ENCODE results near the gene GLT8D2.

The GLT8D2 gene

GRCh38 chr12:103997286-103997900 is 52.6 kb downstream of the GLT8D2 start:
- DNase-seq, result no peak

- DNase-seq, result no peak
Measured at GRCh38 chr12:103996595-103996994, 53.4 kb downstream of the GLT8D2 start.

DNA sequence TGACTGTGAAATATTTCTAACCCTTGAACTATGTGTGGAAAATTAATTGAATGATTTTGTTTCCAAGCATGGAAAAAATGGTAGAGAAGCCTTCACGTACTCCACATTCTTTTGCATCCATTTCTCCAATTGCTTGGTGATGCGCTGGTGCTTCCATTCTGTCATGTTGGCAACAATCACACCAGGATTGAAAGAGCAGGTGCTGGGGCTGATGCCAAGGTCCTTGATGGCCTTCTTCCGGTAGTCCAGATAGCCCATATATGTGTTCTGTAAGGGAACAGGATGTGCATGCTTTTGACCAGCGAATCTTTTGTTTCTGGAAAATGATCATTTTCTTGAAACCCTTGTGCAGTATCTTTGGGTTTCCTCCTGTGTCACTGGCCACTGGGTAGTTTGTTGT is 55.8 kb downstream of the GLT8D2 start:
- no peak for DNase-seq

DNA sequence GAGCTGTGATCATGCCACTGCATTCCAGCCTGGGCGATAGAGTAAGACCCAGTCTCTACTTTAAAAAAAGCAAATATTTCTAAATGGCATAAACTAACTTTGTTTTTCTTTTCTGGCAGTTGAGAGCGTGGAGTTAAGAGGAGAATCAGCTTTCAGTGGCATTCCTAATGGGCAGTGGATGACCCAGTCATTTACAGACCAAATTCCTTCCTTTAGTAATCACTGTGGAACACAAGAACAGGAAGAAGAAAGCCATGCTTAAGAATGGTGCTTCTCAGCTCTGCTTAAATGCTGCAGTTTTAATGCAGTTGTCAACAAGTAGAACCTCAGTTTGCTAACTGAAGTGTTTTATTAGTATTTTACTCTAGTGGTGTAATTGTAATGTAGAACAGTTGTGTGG is 63.2 kb downstream of the GLT8D2 start:
- no peak for DNase-seq

DNA sequence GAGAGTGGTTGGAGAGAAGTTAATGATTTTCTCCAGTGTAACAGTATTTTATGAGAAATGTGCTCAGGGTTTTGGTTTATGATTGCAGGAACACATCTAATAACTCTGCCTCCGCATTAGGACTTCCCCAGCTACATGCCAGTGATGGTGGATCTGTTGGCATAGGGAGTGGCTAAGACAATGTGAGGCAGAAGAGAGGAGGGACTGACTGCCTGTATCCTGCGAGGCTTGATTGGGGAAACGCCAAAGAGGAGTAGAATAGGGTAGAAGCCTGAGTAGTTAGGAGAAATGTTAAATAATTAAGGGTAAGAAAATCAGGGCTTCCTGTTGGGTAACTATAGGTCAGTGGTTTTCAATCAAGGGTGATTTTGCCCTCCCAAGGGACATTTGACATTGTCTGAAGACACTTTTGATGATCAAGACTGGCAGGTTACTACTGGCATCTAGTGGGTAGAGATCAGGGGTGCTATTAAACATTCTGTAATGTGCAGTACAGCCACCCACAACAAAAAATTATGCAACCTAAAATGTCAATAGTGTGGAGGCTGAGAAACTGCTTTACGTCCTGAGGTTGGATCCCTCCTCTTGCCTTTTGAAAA is 71.5 kb downstream of the GLT8D2 start:
- DNase-seq, result no peak

DNA sequence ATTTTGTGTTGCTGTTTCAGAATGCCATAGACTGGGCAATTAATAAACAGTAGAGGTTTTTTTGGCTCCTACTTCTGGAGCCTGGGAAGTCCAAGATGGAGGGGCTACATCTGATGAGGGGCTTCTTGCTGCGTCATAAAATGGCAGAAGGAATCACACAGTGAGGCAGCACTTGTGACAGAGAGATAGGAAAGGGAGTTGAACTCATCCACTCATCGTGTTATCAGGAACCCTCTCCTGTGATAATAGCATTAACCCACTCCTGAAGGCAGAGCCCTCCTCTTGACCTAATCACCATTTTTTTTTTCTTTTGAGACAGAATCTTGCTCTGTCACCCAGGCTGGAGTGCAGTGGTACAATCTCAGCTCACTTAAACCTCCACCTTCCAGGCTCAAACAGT is 74.6 kb downstream of the GLT8D2 start:
- no peak for DNase-seq

- no peak for DNase-seq
Measured at GRCh38 chr12:103973909-103974308, 76.1 kb downstream of the GLT8D2 start.

- no peak for DNase-seq
Measured at GRCh38 chr12:103969391-103969790, 80.6 kb downstream of the GLT8D2 start.

DNA sequence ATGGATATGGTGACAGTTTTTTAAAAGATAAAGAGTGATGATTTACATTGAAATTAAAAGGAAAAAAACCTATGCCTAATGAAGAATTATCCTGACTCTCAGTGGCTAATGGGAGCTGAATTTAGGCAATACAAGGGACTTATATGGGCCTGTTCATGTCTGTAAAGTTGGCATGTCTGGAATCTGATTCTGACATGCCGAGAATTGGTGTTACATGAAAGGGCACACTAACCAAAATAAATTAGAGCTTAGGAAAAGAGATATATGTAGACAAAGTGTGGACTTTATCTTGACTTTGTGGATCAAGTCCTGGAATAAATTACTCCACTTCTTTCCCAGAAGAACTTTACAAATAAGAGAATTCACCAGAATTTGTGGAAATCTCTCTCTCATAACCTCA is 83.3 kb downstream of the GLT8D2 start:
- no peak for DNase-seq

DNA sequence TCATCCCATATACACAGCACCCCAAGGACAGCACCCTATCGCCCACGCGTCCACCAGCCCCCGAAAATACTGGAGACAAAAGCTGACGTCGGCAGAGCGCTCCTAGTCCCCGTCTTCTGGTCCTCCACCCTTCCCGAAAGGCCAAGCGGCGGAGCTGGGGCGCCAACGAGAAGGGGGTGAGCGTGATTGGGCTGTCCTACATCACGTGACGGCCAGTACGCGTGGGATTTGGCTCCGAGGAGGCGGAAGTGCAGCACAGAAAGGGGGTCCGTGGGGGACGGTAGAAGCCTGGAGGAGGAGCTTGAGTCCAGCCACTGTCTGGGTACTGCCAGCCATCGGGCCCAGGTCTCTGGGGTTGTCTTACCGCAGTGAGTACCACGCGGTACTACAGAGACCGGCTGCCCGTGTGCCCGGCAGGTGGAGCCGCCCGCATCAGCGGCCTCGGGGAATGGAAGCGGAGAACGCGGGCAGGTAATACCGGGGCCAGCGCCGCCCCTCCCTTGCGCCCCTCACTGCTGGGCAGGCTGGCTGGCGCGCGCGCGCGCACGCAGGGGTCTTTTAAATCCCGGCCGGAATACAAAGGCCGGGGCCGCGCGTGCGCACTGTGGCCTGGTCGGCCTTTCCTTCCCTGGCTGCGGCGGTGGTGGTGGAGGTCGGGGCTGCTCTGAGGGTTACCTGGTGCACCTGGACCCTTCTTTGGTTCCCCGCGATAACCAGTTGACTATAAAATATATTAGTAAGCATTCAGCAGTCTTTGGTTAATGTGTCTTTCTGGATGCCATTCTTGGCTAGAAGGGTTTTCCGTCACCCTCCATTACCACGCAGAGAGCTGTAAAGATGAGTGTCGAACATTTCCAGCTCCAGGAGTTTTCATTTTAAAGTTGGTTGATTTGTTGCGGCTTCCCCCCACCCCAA is 84.1 kb downstream of the GLT8D2 start, which contains the start of gene TDG:
Gene TDG (plus strand): TSS at position 283 of the 915 bp plus-strand sequence. CDS start 166 bp downstream, at position 449.
- DNase-seq, result peak; percentile 92

DNA sequence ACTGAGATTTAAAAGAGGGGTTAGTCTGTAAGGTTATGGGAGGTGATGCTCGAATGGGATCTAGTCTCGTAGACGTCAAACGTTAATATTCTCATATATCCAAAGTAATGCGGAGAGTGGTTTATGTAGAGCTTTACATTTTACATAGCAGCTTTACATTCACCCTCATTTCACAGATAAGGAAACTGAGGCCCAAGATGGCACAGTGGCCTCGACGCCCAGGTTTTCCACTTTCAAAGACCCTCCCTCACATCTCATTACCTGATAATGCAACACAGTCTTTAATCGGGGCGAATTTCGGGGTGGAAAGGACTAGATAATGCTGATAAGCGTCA is 84.8 kb downstream of the GLT8D2 start:
- DNase-seq, result no peak

- no peak for DNase-seq
Measured at GRCh38 chr12:103964805-103965204, 85.2 kb downstream of the GLT8D2 start.

DNA sequence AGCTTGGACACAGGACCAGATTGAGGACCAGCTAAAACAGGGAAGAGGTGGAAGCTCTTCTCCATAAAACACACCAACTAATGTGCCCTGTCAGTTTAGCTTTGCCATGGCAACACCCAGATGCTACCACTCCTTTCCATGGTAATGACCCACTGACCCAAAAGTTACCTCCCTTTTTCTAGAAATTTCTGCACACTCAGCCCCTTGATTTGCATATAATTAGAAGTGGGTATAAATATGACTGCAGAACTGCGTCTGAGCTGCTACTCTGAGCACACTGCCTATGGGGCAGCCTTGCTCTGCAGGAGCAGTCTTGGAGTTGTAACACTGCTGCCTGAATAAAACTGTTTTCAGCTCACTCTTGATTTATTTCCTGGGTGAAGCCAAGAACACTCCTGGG is 87.5 kb downstream of the GLT8D2 start:
- no peak for DNase-seq

DNA sequence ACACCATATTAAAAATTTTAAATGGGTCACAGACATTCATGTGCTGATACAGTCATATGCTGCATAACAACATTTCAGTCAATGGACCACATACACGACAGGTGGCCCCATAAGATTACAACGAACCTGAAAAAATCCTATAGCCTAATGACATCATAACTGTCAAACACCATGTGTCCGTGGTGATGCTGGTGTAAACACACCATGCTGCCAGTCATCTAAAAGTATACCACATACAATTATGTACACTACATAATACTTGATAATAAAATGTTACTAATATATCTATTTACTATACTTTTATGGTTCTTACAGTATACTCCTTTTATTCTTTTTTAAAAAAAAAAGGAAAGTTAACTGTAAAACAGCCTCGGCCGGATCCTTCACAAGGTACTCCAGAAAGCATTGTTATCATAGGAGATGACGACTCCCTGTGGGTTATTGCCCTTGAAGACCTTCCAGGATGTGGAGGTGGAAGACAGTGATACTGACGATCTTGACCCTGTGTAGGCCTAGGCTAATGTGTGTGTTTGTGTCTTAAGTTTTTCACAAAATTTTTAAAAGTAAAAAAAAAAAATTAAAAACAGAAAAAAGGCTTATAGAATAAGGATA is 89.3 kb downstream of the GLT8D2 start:
- no peak for DNase-seq

- DNase-seq, result no peak
Measured at GRCh38 chr12:103958621-103959020, 91.4 kb downstream of the GLT8D2 start.

GRCh38 chr12:103957865-103958388 is 92.1 kb downstream of the GLT8D2 start:
- DNase-seq, result no peak

DNA sequence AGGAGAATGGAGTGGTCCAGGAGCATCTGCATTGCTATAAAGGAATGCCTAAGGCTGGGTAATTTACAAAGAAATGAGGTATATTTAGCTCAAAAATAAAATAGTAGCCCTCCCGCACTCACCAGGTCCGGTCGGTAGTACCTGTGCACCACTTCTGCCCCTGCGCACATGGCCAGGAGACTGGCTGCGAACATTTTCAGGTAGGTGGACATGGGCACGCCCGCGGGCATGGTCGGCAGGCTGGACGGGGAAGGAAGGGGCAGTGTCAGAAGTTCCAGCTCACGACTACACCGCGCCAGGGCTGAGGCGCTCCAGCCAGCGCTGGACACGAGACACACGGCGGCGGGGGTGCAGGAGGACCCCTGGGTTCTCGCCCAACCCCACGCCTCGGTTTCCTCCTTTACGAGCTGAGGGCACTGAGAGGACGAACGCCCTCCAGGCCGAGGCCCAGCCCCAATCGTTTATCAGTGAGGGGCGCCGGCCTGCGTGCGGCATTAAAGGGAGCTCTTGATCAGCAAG is 93.4 kb downstream of the GLT8D2 start:
- DNase-seq, result no peak

DNA sequence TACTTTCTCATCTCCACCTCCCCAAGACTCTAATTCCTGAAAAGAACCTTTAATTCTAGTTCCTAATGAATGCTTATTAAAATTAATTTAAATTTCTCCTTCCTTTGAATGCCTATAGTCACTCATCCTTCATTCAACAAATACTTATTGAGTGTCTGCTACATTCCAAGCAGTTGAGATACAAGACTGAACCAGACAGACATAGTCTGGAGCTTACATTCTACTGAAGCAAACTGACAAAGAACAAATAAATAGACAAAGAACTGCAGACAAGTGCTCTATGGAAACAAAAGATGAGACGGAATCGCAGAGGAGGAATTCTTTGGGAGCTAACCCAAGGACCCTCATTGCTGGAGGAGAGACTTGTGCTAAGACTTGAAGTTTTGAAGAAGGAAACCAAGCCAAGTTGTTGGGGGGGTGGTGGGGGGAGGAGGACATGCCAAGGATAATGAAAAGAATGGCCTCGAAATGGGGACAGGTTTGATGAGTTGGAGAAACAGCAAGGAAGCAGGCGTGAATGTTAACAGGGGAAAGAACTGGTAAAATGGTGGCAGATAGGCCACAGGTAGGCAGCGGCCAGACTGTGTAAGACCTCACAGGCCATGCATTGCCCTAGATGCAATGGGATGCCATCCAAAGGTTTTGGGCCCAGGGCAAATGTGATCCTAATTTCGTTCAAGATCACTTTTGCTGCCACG is 94.0 kb downstream of the GLT8D2 start:
- no peak for DNase-seq

DNA sequence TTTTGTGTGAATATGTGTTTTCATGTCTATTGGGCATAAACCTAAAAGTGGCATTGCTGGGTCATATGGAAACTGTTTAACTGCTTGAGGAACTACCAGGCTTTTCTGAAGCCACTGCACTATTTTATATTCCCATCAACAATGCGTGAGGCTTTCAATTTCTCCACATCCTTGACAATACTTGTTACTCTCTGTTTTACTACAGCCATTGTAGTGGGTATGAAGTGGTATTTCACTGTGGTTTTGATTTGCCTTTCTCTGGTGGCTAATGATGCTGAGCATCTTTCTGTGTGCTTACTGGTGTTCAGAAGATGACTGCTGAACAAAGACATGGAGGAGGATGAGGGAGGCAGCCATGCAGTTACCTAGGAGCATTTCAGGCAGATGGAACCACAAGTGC is 97.5 kb downstream of the GLT8D2 start:
- DNase-seq, result no peak

GRCh38 chr12:103948746-103949406 is 101.1 kb downstream of the GLT8D2 start:
- no peak for DNase-seq

DNA sequence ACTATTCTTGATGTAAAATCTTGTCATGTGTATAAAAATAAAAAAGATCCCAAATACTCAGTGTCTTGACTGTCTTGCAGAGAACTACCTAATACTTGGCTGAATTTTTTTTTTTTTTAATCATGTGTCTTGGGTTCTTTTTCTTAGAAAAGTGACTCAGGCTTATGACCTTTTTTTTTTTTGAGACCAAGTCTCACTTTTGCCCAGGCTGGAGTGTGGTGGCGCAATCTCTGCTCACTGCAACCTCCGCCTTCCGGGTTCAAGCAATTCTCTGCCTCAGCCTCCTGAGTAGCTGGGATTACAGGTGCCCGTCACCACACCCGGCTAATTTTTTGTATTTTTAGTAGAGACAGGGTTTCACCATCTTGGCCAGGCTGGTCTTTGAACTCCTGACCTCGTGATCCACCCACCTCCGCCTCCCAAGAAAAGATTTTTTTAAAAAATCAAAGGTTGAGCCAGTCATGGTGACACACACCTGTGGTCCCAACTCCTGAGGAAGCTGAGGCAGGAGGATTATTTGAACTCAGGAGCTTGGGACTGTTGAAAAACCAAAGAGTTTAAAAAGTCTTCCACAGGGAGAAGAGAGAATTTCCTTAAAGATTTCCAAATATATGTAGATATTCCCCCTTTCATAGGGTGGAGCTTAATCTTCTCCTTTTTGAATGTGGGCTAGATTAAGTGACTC is 102.0 kb downstream of the GLT8D2 start:
- DNase-seq, result peak; percentile 14
